Kidney (tissue), 14 donors: Measurements from ENCODE around the gene DOK7. TPM values are rescaled to one million over a fixed set of nuclear protein-coding genes. Genes with fewer than 3 reads are reported as not detected.

Source experiments
- DNase-seq, 5 donors: peaks; one replicate each; pipeline ENCODE4 v3.0.0-alpha.2; 2013 to 2020
- FAIRE-seq: peaks from 2 replicates; lab custom pipeline; 2012; peaks lifted over from hg19 to GRCh38; lab: Jason Lieb, UNC
- H3K27ac ChIP-seq, 2 donors: one replicate each; pipeline ENCODE4 v1.7.0; 2013; ENCODE audit warnings: low read depth in 2 of 2, low read length in 2 of 2, inconsistent platforms in 1 of 2
- H3K27me3 ChIP-seq: one replicate; pipeline ENCODE4 v1.7.1; 2013; ENCODE audit warnings: low read length, inconsistent platforms; ENCODE audit not compliant: control insufficient read depth, insufficient read depth
- H3K36me3 ChIP-seq, 3 donors: one replicate each; pipeline versions ENCODE4 v1.7.0 to v1.7.1; 2013; ENCODE audit warnings: low read length in 3 of 3, control low read depth in 1 of 3, inconsistent platforms in 1 of 3; ENCODE audit not compliant: insufficient read depth in 3 of 3, control insufficient read depth in 2 of 3
- H3K4me1 ChIP-seq, 3 donors: one replicate each; pipeline versions ENCODE4 v1.7.0 to v1.7.1; 2013; ENCODE audit warnings: low read length in 3 of 3, inconsistent platforms in 1 of 3, low read depth in 1 of 3; ENCODE audit not compliant: control insufficient read depth in 2 of 3, insufficient read depth in 2 of 3
- H3K4me3 ChIP-seq, 3 donors: one replicate each; pipeline versions ENCODE4 v1.7.0 to v1.8.1; 2013; ENCODE audit warnings: low read length in 3 of 3, control low read depth in 1 of 3, inconsistent platforms in 1 of 3
- H3K9ac ChIP-seq, 3 donors: one replicate each; pipeline versions ENCODE4 v1.7.0 to v1.7.1; 2013; ENCODE audit warnings: low read length in 3 of 3, control low read depth in 1 of 3, inconsistent platforms in 1 of 3
- H3K9me3 ChIP-seq, 3 donors: one replicate each; pipeline versions ENCODE4 v1.7.0 to v1.7.1; 2013; ENCODE audit warnings: low read length in 3 of 3, control low read depth in 1 of 3, inconsistent platforms in 1 of 3; ENCODE audit not compliant: control insufficient read depth in 2 of 3, insufficient read depth in 1 of 3
- intact Hi-C: fragments of 100-400 bp; cut with DNase I; formaldehyde crosslinking; loops from one replicate; pipeline ENCODE4 v1.11.1; 2022
- polyA plus RNA-seq: library from polyadenylated mRNA; stranded (reverse); fragments of 350-450 nt; fragmentation: Illumina TruSeq; extraction: RNeasy Lipid Tissue Mini Kit (QIAGEN cat#74804); gene quantifications from one replicate; pipeline ENCODE4 v1.2.3, GENCODE V29; 2014; ENCODE audit warnings: low read depth, low replicate concordance; ENCODE audit not compliant: insufficient read depth
- total RNA-seq: library from RNA; stranded (reverse); fragmentation: NEBNext Ultra II Directional; extraction: Animal tissue kit (Norgen Biotek cat#: 25700); gene quantifications from one replicate; pipeline ENCODE4 v1.2.1, GENCODE V29; 2021
- TF ChIP-seq, protein P1 (sequence below): IDR thresholded peaks from 3 replicates; pipeline ENCODE4 v1.5.1; 2012; ENCODE audit warnings: mild to moderate bottlenecking, moderate library complexity, borderline replicate concordance; ENCODE audit not compliant: insufficient read depth; ENCODE audit errors: extremely low read depth
- donor health status: control.
- donor health status: control.
- donor health status: control.
- donor health status: control.
- donor health status: control.
- donor health status: DM: yes; HTN: yes; CAD: no.
- donor health status: Normal renal cell carcinoma (clear cell type).

The DOK7 gene
- total and polyA plus RNA-seq, 2 donors from 2014 or later: 1.2 to 7.0 TPM

DNA sequence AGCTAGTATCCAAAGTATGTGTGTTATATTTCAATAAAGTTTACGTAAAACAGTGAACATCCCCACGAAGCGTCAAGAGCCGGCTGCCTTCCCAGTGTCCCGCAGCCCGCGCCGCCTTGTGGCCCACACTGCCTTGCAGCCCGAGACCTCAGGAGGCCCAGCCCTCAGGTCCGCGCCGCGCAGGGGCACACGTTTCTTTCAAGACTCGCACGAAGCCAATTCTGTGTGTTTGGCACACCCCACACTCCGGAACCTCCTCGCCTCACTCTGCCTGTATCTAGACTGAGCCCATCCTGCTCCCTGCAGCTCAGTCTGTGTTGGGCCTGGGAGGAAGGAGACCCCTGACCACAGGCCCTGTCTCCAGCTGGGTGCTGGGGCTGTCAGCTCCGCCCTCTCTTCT, 63.4 kb downstream of the DOK7 start:
- peak in 1 of 5 donors; percentile 56 for DNase-seq
- Histone ChIP-seq H3K4me3 (no peak overlapping the region), H3K27ac (no peak overlapping the region), H3K27me3 (no peaks in the 10 kb centered on the region), H3K9me3 (no peaks in the 10 kb centered on the region), H3K4me1 (peaks cover 0 to 22% (median 13%) of the 10 kb centered on the region in 3 donors), H3K36me3 (peaks cover 2 to 34% (median 21%) of the 10 kb centered on the region in 3 donors), H3K9ac (no peak overlapping the region)
- intact Hi-C loops: no loop called here
- no peak for FAIRE-seq
- TF ChIP-seq, protein P1, sequence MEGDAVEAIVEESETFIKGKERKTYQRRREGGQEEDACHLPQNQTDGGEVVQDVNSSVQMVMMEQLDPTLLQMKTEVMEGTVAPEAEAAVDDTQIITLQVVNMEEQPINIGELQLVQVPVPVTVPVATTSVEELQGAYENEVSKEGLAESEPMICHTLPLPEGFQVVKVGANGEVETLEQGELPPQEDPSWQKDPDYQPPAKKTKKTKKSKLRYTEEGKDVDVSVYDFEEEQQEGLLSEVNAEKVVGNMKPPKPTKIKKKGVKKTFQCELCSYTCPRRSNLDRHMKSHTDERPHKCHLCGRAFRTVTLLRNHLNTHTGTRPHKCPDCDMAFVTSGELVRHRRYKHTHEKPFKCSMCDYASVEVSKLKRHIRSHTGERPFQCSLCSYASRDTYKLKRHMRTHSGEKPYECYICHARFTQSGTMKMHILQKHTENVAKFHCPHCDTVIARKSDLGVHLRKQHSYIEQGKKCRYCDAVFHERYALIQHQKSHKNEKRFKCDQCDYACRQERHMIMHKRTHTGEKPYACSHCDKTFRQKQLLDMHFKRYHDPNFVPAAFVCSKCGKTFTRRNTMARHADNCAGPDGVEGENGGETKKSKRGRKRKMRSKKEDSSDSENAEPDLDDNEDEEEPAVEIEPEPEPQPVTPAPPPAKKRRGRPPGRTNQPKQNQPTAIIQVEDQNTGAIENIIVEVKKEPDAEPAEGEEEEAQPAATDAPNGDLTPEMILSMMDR: no peak

DNA sequence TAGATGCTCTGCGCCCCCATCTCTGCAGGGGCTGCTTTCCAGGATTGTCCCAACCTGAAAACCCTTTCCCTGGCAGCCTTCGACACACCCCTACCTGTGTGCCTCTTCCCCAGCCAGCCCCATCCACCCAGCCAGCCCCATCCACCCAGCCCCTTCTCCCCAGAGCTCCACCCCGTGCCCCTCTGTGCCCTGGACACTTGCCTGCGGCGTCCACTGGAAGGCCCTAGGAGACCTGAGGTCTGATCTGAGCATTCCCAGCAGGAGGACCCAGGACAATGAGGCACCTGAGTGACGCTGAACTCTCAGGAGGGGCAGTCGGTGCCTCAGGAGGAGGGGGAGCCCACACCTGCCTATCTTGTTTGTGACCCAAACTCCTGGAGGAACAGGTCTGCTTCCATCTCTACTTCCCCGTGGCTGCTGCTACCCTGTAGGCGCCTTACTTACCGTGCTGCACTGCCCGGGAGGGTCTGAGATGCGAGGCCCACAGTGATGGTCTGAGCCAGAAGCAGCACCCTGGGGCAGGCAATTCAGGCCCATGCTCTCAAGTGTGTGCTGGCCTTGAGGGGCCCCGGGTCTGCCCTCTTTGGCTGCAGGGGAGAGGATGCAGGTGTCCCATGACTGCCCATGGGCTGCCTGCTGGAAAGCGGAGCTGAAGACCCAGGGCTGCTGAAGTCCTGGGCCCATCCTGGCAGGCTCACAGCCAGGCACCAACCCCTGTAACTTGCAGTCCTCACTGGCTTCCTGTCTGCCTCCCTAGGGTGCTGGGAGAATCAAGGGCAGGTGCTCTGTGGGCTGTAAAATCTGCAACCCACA, 64.2 kb downstream of the DOK7 start:
- Histone ChIP-seq H3K4me1 (peaks cover 0 to 24% (median 13%) of the 10 kb centered on the region in 3 donors), H3K27me3 (no peaks in the 10 kb centered on the region), H3K9ac (no peak overlapping the region), H3K36me3 (peaks cover 2 to 30% (median 19%) of the 10 kb centered on the region in 3 donors), H3K4me3 (no peak overlapping the region), H3K27ac (no peak overlapping the region), H3K9me3 (no peaks in the 10 kb centered on the region)
- FAIRE-seq (no peak), DNase-seq (peak in 1 of 5 donors; percentile 66)
- TF ChIP-seq, protein P1: no peak
- intact Hi-C loops: no loop called here

DNA sequence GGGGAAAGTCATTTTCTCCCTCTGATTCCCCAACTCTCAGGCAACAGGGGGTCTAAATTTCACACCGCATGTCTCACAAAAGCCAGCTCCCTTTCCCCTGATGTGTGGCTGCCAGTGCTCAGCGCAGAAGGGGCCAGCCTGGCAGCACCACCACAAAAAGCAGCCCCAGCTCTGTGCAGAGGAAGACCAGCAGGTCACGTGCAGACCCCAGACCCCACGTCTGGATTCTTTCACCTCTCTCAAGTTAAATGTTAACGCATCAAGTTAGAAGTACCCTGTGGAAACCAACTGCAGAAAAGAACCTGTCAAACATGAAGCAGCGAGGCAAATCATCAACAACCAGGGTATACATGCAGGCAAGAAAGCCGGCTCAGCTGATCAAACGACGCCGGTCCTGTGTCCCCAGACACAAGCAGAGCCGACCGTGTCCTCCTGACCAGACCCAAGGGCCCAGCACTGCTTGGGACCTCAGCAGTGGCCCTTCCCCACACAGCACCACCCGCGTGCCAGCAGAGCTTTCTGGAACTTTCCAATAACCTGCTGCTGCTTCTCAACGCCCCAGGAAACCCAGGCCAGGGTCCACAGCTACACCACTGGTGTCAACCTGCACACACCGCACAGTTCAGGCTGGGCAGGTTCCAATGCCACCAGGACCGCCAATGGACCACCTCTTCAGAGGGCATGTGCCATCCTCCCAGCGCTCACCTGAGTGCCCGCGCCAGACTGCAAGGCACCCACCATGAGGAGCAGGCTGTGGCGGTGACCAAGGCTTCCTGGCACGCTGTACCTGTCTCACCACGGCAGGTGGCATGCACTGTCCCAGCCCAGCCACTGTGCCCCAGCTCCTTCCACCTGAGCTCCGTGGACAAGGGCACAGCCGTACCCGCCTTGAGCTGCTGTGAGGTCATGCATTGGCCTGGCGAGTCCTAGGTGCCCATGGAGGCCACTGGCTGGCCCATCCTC, 65.1 kb downstream of the DOK7 start:
- TF ChIP-seq, protein P1: no peak
- peaks cover 0 to 29% (median 13%) of the 10 kb centered on the region in 3 donors for H3K4me1 ChIP-seq

More for the DNA sequence above, 65.1 kb downstream of the DOK7 start:
- Histone ChIP-seq H3K9ac (no peak overlapping the region), H3K27me3 (no peaks in the 10 kb centered on the region), H3K9me3 (no peaks in the 10 kb centered on the region), H3K36me3 (peaks cover 2 to 26% (median 15%) of the 10 kb centered on the region in 3 donors), H3K4me3 (no peak overlapping the region), H3K27ac (no peak overlapping the region)
- DNase-seq: peak in 4 of 5 donors; percentile 37 to 68 (median 50)
- FAIRE-seq: no peak
- intact Hi-C loops: no loop called here
